ENCODE measurements around the gene TBX10.

- TF ChIP-seq GATA2 (IDR thresholded peaks at IDR 0.05; ENCODE audit: low read depth, low read length) (no peak), GATA3 (IDR thresholded peaks at IDR 0.05; ENCODE audit: low read depth, low read length) (no peak)
These were observed 40.4 kb downstream of the TBX10 start for GRCh38 chr11:67599149-67599548.
